ENCODE data around the gene PBRM1. TPM values are rescaled to one million over a fixed set of nuclear protein-coding genes. Genes with fewer than 3 reads are reported as not detected.

Gene PBRM1
- total and polyA plus RNA-seq, 2 of the 13 experiments (the other 11 are each of a cell fraction or from before 2014, with no cell fraction given) = 10.9 to 33.2 TPM

- TF ChIP-seq ATF6 (CRISPR knock-in tag; conservative IDR thresholded peaks at IDR 0.05) (no peak), SRSF4 (IDR thresholded peaks at IDR 0.05; ENCODE audit: low read depth, low read length, poor library complexity, severe bottlenecking) (no peak), EHMT2 (IDR thresholded peaks at IDR 0.05; ENCODE audit: borderline replicate concordance, low read depth, low read length) (no peak), ZNF768 (CRISPR knock-in tag; IDR thresholded peaks at IDR 0.05) (peak; percentile 51; the same call in 1 of the 2 replicates), ZNF18 (CRISPR knock-in tag; IDR thresholded peaks at IDR 0.05; ENCODE audit: insufficient replicate concordance) (no peak), PAXIP1 (CRISPR knock-in tag; conservative IDR thresholded peaks at IDR 0.05) (peak; percentile 38; the same call in 1 of the 2 replicates), MED1 (CRISPR knock-in tag; IDR thresholded peaks at IDR 0.05) (peak; percentile 79), ZNF703 (CRISPR knock-in tag; IDR thresholded peaks at IDR 0.05; ENCODE audit: borderline replicate concordance) (no peak), THYN1 (CRISPR knock-in tag; IDR thresholded peaks at IDR 0.05; ENCODE audit: borderline replicate concordance, low read depth) (0 out of 2 replicates have a peak, but pooled peaks have one; percentile 43), AKNA (CRISPR knock-in tag; IDR thresholded peaks at IDR 0.05; ENCODE audit: borderline replicate concordance) (peak; percentile 84; the same call in 1 of the 2 replicates), HDAC1 (CRISPR knock-in tag; IDR thresholded peaks at IDR 0.05) (peak; percentile 91), SKIL (CRISPR knock-in tag; IDR thresholded peaks at IDR 0.05; ENCODE audit: borderline replicate concordance) (no peak; the same call in 1 of the 2 replicates)
Measured at GRCh38 chr3:52536369-52537164, 149.1 kb downstream of the PBRM1 start, which contains the start of gene UQCC5 (continued).
